HCT116 (cell line): ENCODE measurements around the gene PITPNC1. TPM values are rescaled to one million over a fixed set of nuclear protein-coding genes. Genes with fewer than 3 reads are reported as not detected.

Experiments used
- ATAC-seq: fragments of 200-7000 bp; cut with Tn5 transposase; 2 replicates; pipeline ENCODE4 v1.9.1; 2020; ENCODE audit warnings: mild to moderate bottlenecking, moderate library complexity
- BruUV-seq: library from RNA; stranded (reverse); fragments of 400-500 nt; replicated peaks from 2 replicates; lab custom pipeline; 2021; lab: Mats Ljungman, UMichigan
- CTCF ChIA-PET: fragments of 300-600 bp; sonication (Branson Sonifier 250); formaldehyde crosslinking; loops from one replicate; lab custom pipeline; 2021; ENCODE audit warnings: antibody characterized with exemption; lab: Charles Lee
- POLR2A ChIA-PET: fragments of 300-600, 350-600 bp; sonication (Branson Sonifier 250); formaldehyde crosslinking; loops from one replicate; lab custom pipeline; 2021; ENCODE audit warnings: antibody characterized with exemption; lab: Charles Lee
- RAD21 ChIA-PET, 2 experiments: fragments of 300-600 bp; sonication (Branson Sonifier 250); formaldehyde crosslinking; loops; one replicate each; lab custom pipeline; 2023; ENCODE audit warnings: low total read pairs in 2 of 2; ENCODE audit not compliant: uncharacterized antibody in 2 of 2, unreplicated experiment in 2 of 2, low non-redundant PET in 1 of 2; lab: Charles Lee
- DNase-seq: peaks from one replicate; pipeline ENCODE4 v3.0.0-alpha.2; 2010; ENCODE audit warnings: low read depth, low spot score
- H2AFZ ChIP-seq: fragments of 200-600 bp; shearing (Covaris generic), sonication (generic); 2 replicates; pipeline ENCODE4 v1.6.1; 2017; ENCODE audit warnings: low read depth, mixed run types, mixed read lengths, antibody characterized with exemption, low read length; ENCODE audit not compliant: poor library complexity, severe bottlenecking
- H3K27ac ChIP-seq: 2 replicates; pipeline ENCODE4 v1.5.1; 2012; ENCODE audit warnings: low read depth, low read length
- H3K27me3 ChIP-seq: fragments of 200-600 bp; sonication (generic); 2 replicates; pipeline ENCODE4 v1.6.1; 2016; ENCODE audit warnings: mixed run types, low read length, mixed read lengths; ENCODE audit not compliant: insufficient read depth
- H3K36me3 ChIP-seq, 2 experiments: fragments of 200-500 bp in 1 of 2; fragments of 200-600 bp in 1 of 2; sonication (Bioruptor generic) in 1 of 2; sonication (generic) in 1 of 2; 2 replicates each; pipeline versions ENCODE4 v1.5.1 to v1.6.1; 2014 to 2016; ENCODE audit warnings: low read length in 2 of 2, inconsistent platforms in 1 of 2, mixed read lengths in 1 of 2, mixed run types in 1 of 2; ENCODE audit not compliant: insufficient read depth in 2 of 2, control insufficient read depth in 1 of 2
- H3K4me1 ChIP-seq, 2 experiments: fragments of 200-600 bp in 1 of 2; sonication (generic) in 1 of 2; 2 replicates each; pipeline versions ENCODE4 v1.5.1 to v1.6.1; 2012 to 2017; ENCODE audit warnings: low read length in 2 of 2, inconsistent platforms in 1 of 2, mild to moderate bottlenecking in 1 of 2, mixed read lengths in 1 of 2, mixed run types in 1 of 2, moderate library complexity in 1 of 2; ENCODE audit not compliant: insufficient read depth in 2 of 2, control insufficient read depth in 1 of 2
- H3K4me2 ChIP-seq: fragments of 200-600 bp; sonication (generic); 2 replicates; pipeline ENCODE4 v1.6.1; 2017; ENCODE audit warnings: mixed run types, low read length, mixed read lengths
- H3K4me3 ChIP-seq, 2 experiments: fragments of 200-600 bp in 1 of 2; sonication (generic) in 1 of 2; replicated peaks in 1 of 2; 2 replicates each; pipeline ENCODE4 v1.5.1; 2011 to 2016; ENCODE audit warnings: low read length in 2 of 2, control low read depth in 1 of 2, low read depth in 1 of 2, mild to moderate bottlenecking in 1 of 2, mixed read lengths in 1 of 2, mixed run types in 1 of 2
- H3K79me2 ChIP-seq: fragments of 200-600 bp; sonication (generic); 2 replicates; pipeline ENCODE4 v1.6.1; 2017; ENCODE audit warnings: mild to moderate bottlenecking, mixed run types, low read length, moderate library complexity, mixed read lengths; ENCODE audit not compliant: insufficient read depth
- H3K9ac ChIP-seq: fragments of 200-600 bp; sonication (generic); 2 replicates; pipeline ENCODE4 v1.6.1; 2016; ENCODE audit warnings: low read length, mixed read lengths
- H3K9me2 ChIP-seq: fragments of 200-600 bp; sonication (generic), shearing (Covaris generic); 2 replicates; pipeline ENCODE4 v1.6.1; 2017; ENCODE audit warnings: mixed run types, mild to moderate bottlenecking, moderate library complexity; ENCODE audit not compliant: insufficient read depth
- H3K9me3 ChIP-seq, 2 experiments: fragments of 200-500 bp in 1 of 2; fragments of 200-600 bp in 1 of 2; sonication (Bioruptor generic) in 1 of 2; sonication (generic) in 1 of 2; 2 replicates each; pipeline ENCODE4 v1.6.1; 2014 to 2017; ENCODE audit warnings: low read length in 2 of 2, mixed read lengths in 2 of 2, inconsistent platforms in 1 of 2, low read depth in 1 of 2, mild to moderate bottlenecking in 1 of 2, mixed run types in 1 of 2, moderate library complexity in 1 of 2; ENCODE audit not compliant: control insufficient read depth in 1 of 2, insufficient read depth in 1 of 2
- H4K20me1 ChIP-seq: fragments of 200-600 bp; sonication (generic), shearing (Covaris generic); 2 replicates; pipeline ENCODE4 v1.6.1; 2017; ENCODE audit warnings: mixed run types, mild to moderate bottlenecking, moderate library complexity; ENCODE audit not compliant: insufficient read depth
- CBX3 ChIP-seq: IDR thresholded peaks from 2 replicates; pipeline ENCODE4 v1.6.1; 2012; ENCODE audit warnings: low read depth
- CEBPB ChIP-seq: IDR thresholded peaks from 2 replicates; pipeline ENCODE4 v1.6.1; 2012; ENCODE audit warnings: low read depth
- CTCF ChIP-seq, 3 experiments: fragments of 200-600 bp in 1 of 3; sonication (generic) in 1 of 3; IDR thresholded peaks in 2 of 3; conservative IDR thresholded peaks in 1 of 3; 2 replicates each; pipeline ENCODE4 v1.5.1; 2012 to 2017; ENCODE audit warnings: low read depth in 2 of 3, low read length in 2 of 3, antibody characterized with exemption in 1 of 3, borderline replicate concordance in 1 of 3, control low read depth in 1 of 3, mild to moderate bottlenecking in 1 of 3, mixed read lengths in 1 of 3, mixed run types in 1 of 3, moderate library complexity in 1 of 3; ENCODE audit not compliant: insufficient read depth in 1 of 3
- FOSL1 ChIP-seq: IDR thresholded peaks from 2 replicates; pipeline ENCODE4 v1.6.1; 2012; ENCODE audit warnings: low read depth
- POLR2AphosphoS5 ChIP-seq: IDR thresholded peaks from 2 replicates; pipeline ENCODE4 v1.6.1; 2011; ENCODE audit warnings: mild to moderate bottlenecking, low read depth, low read length, moderate library complexity
- TCF7L2 ChIP-seq: IDR thresholded peaks from 2 replicates; pipeline ENCODE4 v1.7.0; 2011; ENCODE audit warnings: borderline replicate concordance, inconsistent platforms; ENCODE audit not compliant: insufficient read depth, insufficient read length; ENCODE audit errors: extremely low read depth
- ZFX ChIP-seq: fragments of 450-650 bp; IDR thresholded peaks from 2 replicates; pipeline ENCODE4 v1.6.1; 2017
- intact Hi-C: fragments of 100-400 bp; cut with micrococcal nuclease; formaldehyde crosslinking; loops from 2 replicates; pipeline ENCODE4 v1.10.0; 2022
- total RNA-seq: library from RNA; stranded (reverse); gene quantifications from one replicate; pipeline ENCODE4 v1.2.1, GENCODE V29; 2021; ENCODE audit not compliant: unreplicated experiment

Gene PITPNC1
- total RNA-seq, 1 experiment from 2014 or later = 41.9 TPM

GRCh38 chr17:67491009-67491680 is 114.1 kb downstream of the PITPNC1 start (continued):
- TF ChIP-seq CTCF (IDR thresholded peaks at IDR 0.05 in 2 of 3, conservative IDR thresholded peaks at IDR 0.05 in 1 of 3; ENCODE audit: borderline replicate concordance in 1 of 3, insufficient read depth in 1 of 3, low read depth in 2 of 3, low read length in 2 of 3) (no peak), FOSL1 (peak; percentile 74)

GRCh38 chr17:67491681-67492024 is 114.6 kb downstream of the PITPNC1 start:
- Histone ChIP-seq H3K4me2 (peak overlapping the region; percentile 80), H3K4me3 (no peak overlapping the region; a peak in 1 of 4 replicates), H3K79me2 (peaks cover 16% of the 10 kb centered on the region; the same call in 1 of the 2 replicates), H4K20me1 (no peaks in the 10 kb centered on the region), H3K36me3 (no peaks in the 10 kb centered on the region), H3K9me2 (no peaks in the 10 kb centered on the region), H3K9ac (0 out of 2 replicates have a peak overlapping the region, but pooled peaks have one; percentile 34), H3K27me3 (no peaks in the 10 kb centered on the region), H3K9me3 (no peaks in the 10 kb centered on the region), H3K27ac (no peak overlapping the region), H3K4me1 (peaks cover 18 to 22% of the 10 kb centered on the region in 2 experiments), H2AFZ (no peak overlapping the region)
- TF ChIP-seq ZFX = no peak
- TF ChIP-seq CBX3 = no peak
- TF ChIP-seq CEBPB = no peak
- TF ChIP-seq TCF7L2 = no peak
- no peak for TF ChIP-seq POLR2AphosphoS5
- intact Hi-C loops = no loop called here
- POLR2A ChIA-PET = no interaction called here
- no TSS peak for BruUV-seq
- RAD21 ChIA-PET = no interaction called here
- DNase-seq = no peak
- CTCF ChIA-PET = interaction anchor here (1.9 kb wide), 1 partner anchor 16 kb away, joined by 9 read pairs; no protein-coding TSS in a partner anchor
- ATAC-seq = no peak
